GM23248 (cell line): ENCODE measurements around the gene SOX5. TPM values are rescaled to one million over a fixed set of nuclear protein-coding genes. Genes with fewer than 3 reads are reported as not detected.

Experiments used
- DNase-seq: peaks from one replicate; pipeline ENCODE4 v3.0.0-alpha.2; 2015
- H2AFZ ChIP-seq: fragments of 200-600 bp; sonication (generic); 2 replicates; pipeline ENCODE4 v1.6.1; 2016; ENCODE audit warnings: antibody characterized with exemption
- H3F3A ChIP-seq: fragments of 200-600 bp; sonication (generic); 2 replicates; pipeline ENCODE4 v1.6.1; 2016; ENCODE audit warnings: mild to moderate bottlenecking, antibody characterized with exemption, mixed run types; ENCODE audit not compliant: insufficient read depth
- H3K27ac ChIP-seq: fragments of 200-600 bp; sonication (generic); 2 replicates; pipeline ENCODE4 v1.5.1; 2016; ENCODE audit warnings: mild to moderate bottlenecking
- H3K27me3 ChIP-seq: fragments of 200-600 bp; sonication (generic); replicated peaks from 2 replicates; pipeline ENCODE4 v1.6.1; 2016; ENCODE audit warnings: mild to moderate bottlenecking; ENCODE audit not compliant: insufficient read depth
- H3K36me3 ChIP-seq: fragments of 200-600 bp; sonication (generic); 2 replicates; pipeline ENCODE4 v1.6.1; 2016; ENCODE audit warnings: low read depth, mild to moderate bottlenecking
- H3K4me1 ChIP-seq: fragments of 200-600 bp; sonication (generic); 2 replicates; pipeline ENCODE4 v1.6.1; 2016; ENCODE audit warnings: mild to moderate bottlenecking; ENCODE audit not compliant: insufficient read depth
- H3K4me2 ChIP-seq: fragments of 200-600 bp; sonication (generic); one replicate; pipeline ENCODE4 v1.6.1; 2016; ENCODE audit warnings: mild to moderate bottlenecking; ENCODE audit not compliant: unreplicated experiment
- H3K4me3 ChIP-seq: fragments of 200-600 bp; sonication (generic); 2 replicates; pipeline ENCODE4 v1.5.1; 2016; ENCODE audit warnings: mild to moderate bottlenecking
- H3K79me2 ChIP-seq: fragments of 200-600 bp; sonication (generic); 2 replicates; pipeline ENCODE4 v1.6.1; 2016; ENCODE audit warnings: mild to moderate bottlenecking; ENCODE audit not compliant: insufficient read depth
- H3K9ac ChIP-seq: fragments of 200-600 bp; sonication (generic); 2 replicates; pipeline ENCODE4 v1.6.1; 2016; ENCODE audit warnings: mild to moderate bottlenecking
- H3K9me2 ChIP-seq: fragments of 200-600 bp; sonication (generic); 2 replicates; pipeline ENCODE4 v1.6.1; 2016; ENCODE audit warnings: mixed run types, mild to moderate bottlenecking, moderate library complexity; ENCODE audit not compliant: insufficient read depth
- H3K9me3 ChIP-seq: fragments of 200-600 bp; sonication (generic); one replicate; pipeline ENCODE4 v1.6.1; 2017; ENCODE audit warnings: low read depth
- H4K20me1 ChIP-seq: fragments of 200-600 bp; sonication (generic); 2 replicates; pipeline ENCODE4 v1.6.0; 2016; ENCODE audit not compliant: insufficient read depth
- EZH2 ChIP-seq: fragments of 200-600 bp; sonication (generic); IDR thresholded peaks from 2 replicates; pipeline ENCODE4 v1.6.1; 2018; ENCODE audit warnings: antibody characterized with exemption, mild to moderate bottlenecking; ENCODE audit not compliant: insufficient read depth, poor library complexity, severe bottlenecking
- EZH2phosphoT487 ChIP-seq: fragments of 200-600 bp; sonication (generic); IDR thresholded peaks from 2 replicates; pipeline ENCODE4 v1.6.1; 2018; ENCODE audit warnings: antibody characterized with exemption, moderate library complexity, mild to moderate bottlenecking, low read depth; ENCODE audit not compliant: insufficient read depth
- WGBS, 2 experiments: methylation state at CpG; one replicate each; pipeline ENCODE4 v1.1.6; 2015 to 2017; ENCODE audit warnings: low lambda C conversion rate in 2 of 2, low coverage in 1 of 2; ENCODE audit errors: missing lambda C conversion rate in 2 of 2; 5-methylcytosine and 5-hydroxymethylcytosine counted together
- in situ Hi-C: fragments of 300-500 bp; cut with MboI; formaldehyde crosslinking; loops from 2 replicates; pipeline ENCODE4 v1.15.0; 2020
- polyA plus RNA-seq: library from polyadenylated mRNA; unstranded; fragments of >200 nt; fragmentation: Nextera tagmentation; extraction: Ambion mirVana; gene quantifications from 2 replicates; pipeline ENCODE4 v1.2.1, GENCODE V29; 2016
- total RNA-seq: library from RNA; depleted of rRNA; stranded (reverse); fragments of >200 nt; shearing (Covaris generic); gene quantifications from 2 replicates; pipeline ENCODE4 v1.2.3, GENCODE V29; 2014

Gene SOX5
- total and polyA plus RNA-seq, 2 experiments from 2014 or later, result not detected

DNA sequence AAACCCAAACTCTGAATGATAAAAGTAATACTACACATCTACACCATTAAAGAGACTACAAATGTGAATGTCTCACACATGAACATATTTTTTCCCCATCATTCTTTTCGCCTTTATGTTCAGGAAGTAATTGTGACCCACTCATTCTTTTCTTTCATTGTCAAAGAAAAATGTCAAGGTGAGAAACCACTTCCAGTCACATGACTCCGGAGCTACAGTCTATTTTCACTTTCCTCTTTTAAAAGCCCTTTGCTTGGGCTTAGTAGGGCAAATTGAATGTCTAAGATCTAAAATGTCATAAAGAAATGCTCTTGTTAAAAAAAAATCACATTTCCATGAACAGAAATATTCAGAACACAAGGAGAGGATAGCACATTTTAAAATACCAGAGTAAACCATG is 461.3 kb downstream of the SOX5 start:
- Histone ChIP-seq H3K9me2 (no peaks in the 10 kb centered on the region), H3K4me3 (no peak overlapping the region), H4K20me1 (no peaks in the 10 kb centered on the region), H3K27ac (no peak overlapping the region), H3F3A (no peaks in the 10 kb centered on the region), H3K36me3 (no peaks in the 10 kb centered on the region), H3K79me2 (no peaks in the 10 kb centered on the region), H3K9ac (no peak overlapping the region), H2AFZ (no peak overlapping the region), H3K27me3 (no peaks in the 10 kb centered on the region), H3K4me2 (no peak overlapping the region), H3K9me3 (no peaks in the 10 kb centered on the region), H3K4me1 (no peaks in the 10 kb centered on the region)
- in situ Hi-C loops, result no loop called here
- 19 to 25% methylated on average over 2 of the region's 2 CpGs for WGBS, 2 experiments
- TF ChIP-seq EZH2 (no peak), EZH2phosphoT487 (no peak)
- no peak for DNase-seq

DNA sequence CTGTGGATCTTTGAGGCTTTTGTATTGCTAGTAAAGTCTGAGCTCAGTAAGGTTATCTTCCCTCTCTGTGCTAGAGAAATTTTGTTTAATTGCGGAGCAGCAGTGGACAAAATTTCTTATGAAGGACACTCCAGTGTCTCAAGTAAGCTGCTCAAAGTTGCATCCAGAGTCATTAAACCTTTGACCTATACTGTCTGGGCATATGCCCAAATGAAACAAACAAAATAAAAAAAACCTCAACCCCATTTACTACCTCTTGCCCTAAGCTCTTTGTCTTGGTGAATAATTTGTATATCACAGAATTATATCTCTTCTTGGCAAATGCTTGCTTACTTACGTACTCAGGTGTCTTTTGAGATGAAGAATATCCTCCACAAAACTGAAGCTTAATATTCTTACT is 465.2 kb downstream of the SOX5 start:
- in situ Hi-C loops, result no loop called here
- H3K9me2 ChIP-seq, result no peaks in the 10 kb centered on the region
- H3K36me3 ChIP-seq, result no peaks in the 10 kb centered on the region
- no peaks in the 10 kb centered on the region for H4K20me1 ChIP-seq
- no peak for DNase-seq
- WGBS, 2 experiments, result 38 to 45% methylated on average over 2 of the region's 2 CpGs
- H3K4me2 ChIP-seq, result no peak overlapping the region
- H3F3A ChIP-seq, result no peaks in the 10 kb centered on the region
- H3K27me3 ChIP-seq, result no peaks in the 10 kb centered on the region
- no peak for TF ChIP-seq EZH2
- TF ChIP-seq EZH2phosphoT487, result no peak
- no peak overlapping the region for H3K4me3 ChIP-seq
- H3K4me1 ChIP-seq, result no peaks in the 10 kb centered on the region
- no peak overlapping the region for H3K27ac ChIP-seq
- no peak overlapping the region for H2AFZ ChIP-seq
- no peaks in the 10 kb centered on the region for H3K9me3 ChIP-seq
- no peak overlapping the region for H3K9ac ChIP-seq
- no peaks in the 10 kb centered on the region for H3K79me2 ChIP-seq

DNA sequence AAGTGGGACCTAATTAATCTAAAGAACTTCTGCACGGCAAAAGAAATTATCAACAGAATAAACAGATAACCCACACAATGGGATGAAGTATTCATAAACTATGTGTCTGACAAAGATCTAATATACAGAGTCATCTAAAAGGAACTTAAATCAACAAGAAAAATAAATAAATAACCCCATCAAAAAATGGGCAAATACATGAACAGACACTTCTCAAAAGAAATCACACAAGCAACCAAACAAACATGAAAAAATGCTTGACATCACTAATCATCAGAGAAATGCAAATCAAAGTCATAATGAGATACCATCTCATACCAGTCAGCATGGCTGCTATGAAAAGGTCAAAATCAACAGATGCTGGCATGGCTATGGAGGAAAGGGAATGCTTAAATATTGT is 466.9 kb downstream of the SOX5 start:
- no peak overlapping the region for H3K9ac ChIP-seq
- WGBS, 2 experiments, result 33 to 41% methylated on average over 1 of the region's 1 CpG
- no peaks in the 10 kb centered on the region for H4K20me1 ChIP-seq
- H3K36me3 ChIP-seq, result no peaks in the 10 kb centered on the region
- no peak overlapping the region for H2AFZ ChIP-seq
- no peaks in the 10 kb centered on the region for H3K9me2 ChIP-seq
- no peaks in the 10 kb centered on the region for H3F3A ChIP-seq
- no peak for DNase-seq
- no peaks in the 10 kb centered on the region for H3K27me3 ChIP-seq
- TF ChIP-seq EZH2phosphoT487 (no peak), EZH2 (no peak)
- H3K4me1 ChIP-seq, result no peaks in the 10 kb centered on the region
- no peak overlapping the region for H3K4me2 ChIP-seq
- H3K79me2 ChIP-seq, result no peaks in the 10 kb centered on the region
- H3K27ac ChIP-seq, result no peak overlapping the region
- no peaks in the 10 kb centered on the region for H3K9me3 ChIP-seq
- in situ Hi-C loops, result no loop called here
- H3K4me3 ChIP-seq, result no peak overlapping the region
